Stimulated activated naive CD8-positive, alpha-beta T cell treated with anti-CD3 and anti-CD28 coated beads, Interleukin-15, Interleukin-2, amounts not matched to agents 100 ng/mL and 50 ng/mL, for 24 hours (primary cell): Measurements from ENCODE around the gene MMP14.
A peak's percentile ranks its signal among the peaks of the same experiment; 100 is the strongest.
"Not testable (repeated sequence)": the region's sequence is repeated elsewhere in the genome, so short reads cannot be mapped to it uniquely, and the experiment has no call there.

ENCODE experiments used
- H3K27ac Mint-ChIP-seq: one replicate; pipeline ENCODE4 v1.8.0; 2021; ENCODE audit warnings: mild to moderate bottlenecking, mixed read lengths
- H3K27me3 Mint-ChIP-seq: one replicate; pipeline ENCODE4 v1.8.0; 2021; ENCODE audit warnings: mixed read lengths
- H3K36me3 Mint-ChIP-seq: one replicate; pipeline ENCODE4 v1.8.0; 2021; ENCODE audit warnings: low read depth, mixed read lengths
- H3K4me1 Mint-ChIP-seq: one replicate; pipeline ENCODE4 v1.8.0; 2021; ENCODE audit warnings: low read depth, mixed read lengths
- H3K4me3 Mint-ChIP-seq: one replicate; pipeline ENCODE4 v1.8.0; 2021; ENCODE audit warnings: mild to moderate bottlenecking, mixed read lengths
- H3K9me3 Mint-ChIP-seq: one replicate; pipeline ENCODE4 v1.8.0; 2021; ENCODE audit warnings: mixed read lengths

Gene MMP14

GRCh38 chr14:22805235-22805634 is 31.1 kb upstream of the MMP14 start:
- H3K36me3 Mint-ChIP-seq, H3K4me3 Mint-ChIP-seq, H3K9me3 Mint-ChIP-seq: not testable (repeated sequence)
- Mint-ChIP-seq H3K4me1 (peaks cover 12% of the 10 kb centered on the region), H3K27me3 (peaks cover 10% of the 10 kb centered on the region), H3K27ac (peak overlapping the region; percentile 26)

GRCh38 chr14:22807432-22808087 is 28.8 kb upstream of the MMP14 start:
- peaks cover 4% of the 10 kb centered on the region for H3K27me3 Mint-ChIP-seq
- no peak overlapping the region for H3K4me3 Mint-ChIP-seq
- H3K36me3 Mint-ChIP-seq: no peaks in the 10 kb centered on the region
- H3K4me1 Mint-ChIP-seq: peaks cover 12% of the 10 kb centered on the region
- no peaks in the 10 kb centered on the region for H3K9me3 Mint-ChIP-seq
- no peak overlapping the region for H3K27ac Mint-ChIP-seq

- peaks cover 12% of the 10 kb centered on the region for H3K4me1 Mint-ChIP-seq
- H3K36me3 Mint-ChIP-seq: no peaks in the 10 kb centered on the region
- H3K9me3 Mint-ChIP-seq: no peaks in the 10 kb centered on the region
- H3K27ac Mint-ChIP-seq: no peak overlapping the region
- H3K27me3 Mint-ChIP-seq: peaks cover 4% of the 10 kb centered on the region
- no peak overlapping the region for H3K4me3 Mint-ChIP-seq
These were observed 27.8 kb upstream of the MMP14 start for GRCh38 chr14:22808388-22809209.

- peaks cover 4% of the 10 kb centered on the region for H3K27me3 Mint-ChIP-seq
- no peaks in the 10 kb centered on the region for H3K9me3 Mint-ChIP-seq
- no peak overlapping the region for H3K4me3 Mint-ChIP-seq
- H3K4me1 Mint-ChIP-seq: peaks cover 10% of the 10 kb centered on the region
- no peak overlapping the region for H3K27ac Mint-ChIP-seq
- no peaks in the 10 kb centered on the region for H3K36me3 Mint-ChIP-seq
These were observed 24.7 kb upstream of the MMP14 start for GRCh38 chr14:22811722-22812121.

- peaks cover 10% of the 10 kb centered on the region for H3K4me1 Mint-ChIP-seq
- H3K27me3 Mint-ChIP-seq: peaks cover 4% of the 10 kb centered on the region
- no peak overlapping the region for H3K4me3 Mint-ChIP-seq
- H3K9me3 Mint-ChIP-seq: no peaks in the 10 kb centered on the region
- no peaks in the 10 kb centered on the region for H3K36me3 Mint-ChIP-seq
- no peak overlapping the region for H3K27ac Mint-ChIP-seq
These were observed 23.6 kb upstream of the MMP14 start for GRCh38 chr14:22812744-22813143.

GRCh38 chr14:22813145-22813544 is 23.2 kb upstream of the MMP14 start:
- H3K27me3 Mint-ChIP-seq: peaks cover 4% of the 10 kb centered on the region
- H3K4me1 Mint-ChIP-seq: peaks cover 10% of the 10 kb centered on the region
- no peaks in the 10 kb centered on the region for H3K9me3 Mint-ChIP-seq
- H3K4me3 Mint-ChIP-seq: no peak overlapping the region
- H3K36me3 Mint-ChIP-seq: no peaks in the 10 kb centered on the region
- H3K27ac Mint-ChIP-seq: no peak overlapping the region

- no peak overlapping the region for H3K4me3 Mint-ChIP-seq
- H3K27ac Mint-ChIP-seq: no peak overlapping the region
- H3K9me3 Mint-ChIP-seq: no peaks in the 10 kb centered on the region
- peaks cover 17% of the 10 kb centered on the region for H3K4me1 Mint-ChIP-seq
- no peaks in the 10 kb centered on the region for H3K36me3 Mint-ChIP-seq
- peaks cover 4% of the 10 kb centered on the region for H3K27me3 Mint-ChIP-seq
These were observed 22.0 kb upstream of the MMP14 start for GRCh38 chr14:22814373-22814772.

- Mint-ChIP-seq H3K4me3 (no peak within 1 kb of the TSS), H3K4me1 (peaks cover 25% of the 10 kb centered on the region), H3K27me3 (peaks cover 4% of the 10 kb centered on the region), H3K36me3 (no peaks in the 10 kb centered on the region), H3K27ac (no peak within 1 kb of the TSS), H3K9me3 (no peaks in the 10 kb centered on the region)
These were observed 21.3 kb upstream of the MMP14 start, which contains the start of gene SLC7A7 for GRCh38 chr14:22814941-22815713. Gene SLC7A7 (minus strand): TSS chr14:22815435. CDS start chr14:22813398, 2,037 bp downstream.

- peaks cover 6% of the 10 kb centered on the region for H3K27me3 Mint-ChIP-seq
- peaks cover 31% of the 10 kb centered on the region for H3K4me1 Mint-ChIP-seq
- H3K4me3 Mint-ChIP-seq: no peak overlapping the region
- peak overlapping the region; percentile 19 for H3K27ac Mint-ChIP-seq
- no peaks in the 10 kb centered on the region for H3K36me3 Mint-ChIP-seq
- no peaks in the 10 kb centered on the region for H3K9me3 Mint-ChIP-seq
These were observed 17.0 kb upstream of the MMP14 start for GRCh38 chr14:22819151-22819988.

- Mint-ChIP-seq H3K4me1 (peaks cover 41% of the 10 kb centered on the region), H3K36me3 (no peaks in the 10 kb centered on the region), H3K9me3 (no peaks in the 10 kb centered on the region), H3K27ac (no peak overlapping the region), H3K27me3 (peaks cover 9% of the 10 kb centered on the region), H3K4me3 (no peak overlapping the region)
These were observed 15.7 kb upstream of the MMP14 start for GRCh38 chr14:22820731-22821130.

GRCh38 chr14:22821193-22822015 is 15.0 kb upstream of the MMP14 start:
- Mint-ChIP-seq H3K36me3 (no peaks in the 10 kb centered on the region), H3K27ac (no peak overlapping the region), H3K27me3 (peaks cover 10% of the 10 kb centered on the region), H3K4me3 (no peak overlapping the region), H3K9me3 (no peaks in the 10 kb centered on the region), H3K4me1 (peaks cover 39% of the 10 kb centered on the region)

GRCh38 chr14:22822016-22822570 is 14.3 kb upstream of the MMP14 start:
- H3K36me3 Mint-ChIP-seq: no peaks in the 10 kb centered on the region
- peaks cover 39% of the 10 kb centered on the region for H3K4me1 Mint-ChIP-seq
- H3K27me3 Mint-ChIP-seq: peaks cover 10% of the 10 kb centered on the region
- no peaks in the 10 kb centered on the region for H3K9me3 Mint-ChIP-seq
- no peak overlapping the region for H3K27ac Mint-ChIP-seq
- peak overlapping the region; percentile 72 for H3K4me3 Mint-ChIP-seq

GRCh38 chr14:22822571-22823098 is 13.8 kb upstream of the MMP14 start:
- H3K27me3 Mint-ChIP-seq: peaks cover 10% of the 10 kb centered on the region
- H3K4me3 Mint-ChIP-seq: peak overlapping the region; percentile 72
- no peak overlapping the region for H3K27ac Mint-ChIP-seq

More at GRCh38 chr14:22822571-22823098, 13.8 kb upstream of the MMP14 start:
- Mint-ChIP-seq H3K36me3 (no peaks in the 10 kb centered on the region), H3K9me3 (no peaks in the 10 kb centered on the region), H3K4me1 (peaks cover 39% of the 10 kb centered on the region)
